Liver (tissue), 9 donors: Measurements from ENCODE around the gene FAAH. TPM values are rescaled to one million over a fixed set of nuclear protein-coding genes. Genes with fewer than 3 reads are reported as not detected.

Source experiments
- DNase-seq: peaks from one replicate; pipeline ENCODE4 v3.0.0-alpha.2; 2017; ENCODE audit warnings: low spot score
- H3K27ac ChIP-seq, 2 donors: one replicate each; pipeline ENCODE4 v1.7.0; 2013; ENCODE audit warnings: inconsistent platforms in 2 of 2, low read length in 2 of 2, control low read depth in 1 of 2, low read depth in 1 of 2, mild to moderate bottlenecking in 1 of 2
- H3K27me3 ChIP-seq, 4 donors: one replicate each; pipeline versions ENCODE4 v1.6.1 to v1.7.0; 2013; ENCODE audit warnings: low read length in 3 of 4, inconsistent platforms in 1 of 4, mild to moderate bottlenecking in 1 of 4, moderate library complexity in 1 of 4; ENCODE audit not compliant: control insufficient read depth in 4 of 4, insufficient read depth in 4 of 4
- H3K36me3 ChIP-seq, 4 donors: one replicate each; pipeline versions ENCODE4 v1.6.1 to v1.7.0; 2013; ENCODE audit warnings: low read length in 3 of 4, mild to moderate bottlenecking in 3 of 4, low read depth in 1 of 4, moderate library complexity in 1 of 4; ENCODE audit not compliant: control insufficient read depth in 4 of 4, insufficient read depth in 3 of 4
- H3K4me1 ChIP-seq, 4 donors: one replicate each; pipeline versions ENCODE4 v1.6.1 to v1.7.0; 2013; ENCODE audit warnings: low read length in 3 of 4, mild to moderate bottlenecking in 3 of 4, moderate library complexity in 1 of 4; ENCODE audit not compliant: control insufficient read depth in 4 of 4, insufficient read depth in 4 of 4
- H3K4me3 ChIP-seq, 3 donors: one replicate each; pipeline versions ENCODE4 v1.6.1 to v1.7.0; 2013; ENCODE audit warnings: low read length in 3 of 3, control low read depth in 1 of 3, low read depth in 1 of 3, mild to moderate bottlenecking in 1 of 3
- H3K9ac ChIP-seq, 2 donors: one replicate each; pipeline ENCODE4 v1.7.0; 2013; ENCODE audit warnings: low read length in 2 of 2, mild to moderate bottlenecking in 2 of 2, moderate library complexity in 2 of 2, control low read depth in 1 of 2, low read depth in 1 of 2
- H3K9me3 ChIP-seq, 4 donors: one replicate each; pipeline versions ENCODE4 v1.6.1 to v1.7.0; 2013; ENCODE audit warnings: low read length in 3 of 4; ENCODE audit not compliant: control insufficient read depth in 4 of 4
- ATF3 ChIP-seq: IDR thresholded peaks from 2 replicates; pipeline ENCODE4 v1.6.1; 2016; ENCODE audit warnings: antibody characterized with exemption
- CTCF ChIP-seq: fragments of 150-350 bp; IDR thresholded peaks from 2 replicates; pipeline ENCODE4 v1.5.1; 2017; ENCODE audit warnings: improper control_type of control experiment, low read depth, low read length; ENCODE audit not compliant: missing input control
- EGR1 ChIP-seq, 2 donors: IDR thresholded peaks; 2 replicates each; pipeline ENCODE4 v1.6.1; 2016 to 2018; ENCODE audit warnings: antibody characterized with exemption in 2 of 2, low read depth in 2 of 2
- FOXA1 ChIP-seq: IDR thresholded peaks from 2 replicates; pipeline ENCODE4 v1.6.1; 2016; ENCODE audit warnings: antibody characterized with exemption
- FOXA2 ChIP-seq: IDR thresholded peaks from 2 replicates; pipeline ENCODE4 v1.6.1; 2016; ENCODE audit warnings: antibody characterized with exemption
- GABPA ChIP-seq, 2 donors: IDR thresholded peaks in 1 of 2; conservative IDR thresholded peaks in 1 of 2; 2 replicates each; pipeline ENCODE4 v1.6.1; 2016; ENCODE audit warnings: antibody characterized with exemption in 2 of 2, mild to moderate bottlenecking in 1 of 2, moderate library complexity in 1 of 2
- HNF4A ChIP-seq, 2 donors: conservative IDR thresholded peaks; 2 replicates each; pipeline ENCODE4 v1.6.1; 2016; ENCODE audit warnings: antibody characterized with exemption in 2 of 2, mild to moderate bottlenecking in 2 of 2
- HNF4G ChIP-seq: IDR thresholded peaks from 2 replicates; pipeline ENCODE4 v1.6.1; 2016; ENCODE audit warnings: antibody characterized with exemption
- JUND ChIP-seq, 2 donors: IDR thresholded peaks; 2 replicates each; pipeline ENCODE4 v1.6.1; 2016; ENCODE audit warnings: antibody characterized with exemption in 2 of 2
- MAX ChIP-seq: IDR thresholded peaks from 2 replicates; pipeline ENCODE4 v1.6.1; 2016; ENCODE audit warnings: antibody characterized with exemption
- NR2F2 ChIP-seq: IDR thresholded peaks from 2 replicates; pipeline ENCODE4 v1.6.1; 2016; ENCODE audit warnings: antibody characterized with exemption
- RAD21 ChIP-seq, 2 donors: IDR thresholded peaks; 2 replicates each; pipeline ENCODE4 v1.6.1; 2016; ENCODE audit warnings: antibody characterized with exemption in 2 of 2, mild to moderate bottlenecking in 2 of 2
- REST ChIP-seq: IDR thresholded peaks from 2 replicates; pipeline ENCODE4 v1.6.1; 2016; ENCODE audit warnings: antibody characterized with exemption, mild to moderate bottlenecking
- RXRA ChIP-seq, 2 donors: IDR thresholded peaks; 2 replicates each; pipeline ENCODE4 v1.6.1; 2017 to 2018; ENCODE audit warnings: antibody characterized with exemption in 2 of 2, mild to moderate bottlenecking in 1 of 2
- SP1 ChIP-seq: IDR thresholded peaks from 2 replicates; pipeline ENCODE4 v1.6.1; 2018; ENCODE audit warnings: antibody characterized with exemption, mild to moderate bottlenecking
- TAF1 ChIP-seq: conservative IDR thresholded peaks from 2 replicates; pipeline ENCODE4 v1.6.1; 2016; ENCODE audit warnings: antibody characterized with exemption, mild to moderate bottlenecking
- YY1 ChIP-seq: IDR thresholded peaks from 2 replicates; pipeline ENCODE4 v1.6.1; 2016; ENCODE audit warnings: antibody characterized with exemption, mild to moderate bottlenecking
- ZBTB33 ChIP-seq: IDR thresholded peaks from 2 replicates; pipeline ENCODE4 v1.6.1; 2016; ENCODE audit warnings: antibody characterized with exemption
- whole genome bisulfite sequencing: extraction: QIAGEN DNeasy Blood & Tissue Kit; methylation state at CpG from one replicate; pipeline ENCODE4 v1.1.7; 2013; 5-methylcytosine and 5-hydroxymethylcytosine counted together
- polyA plus RNA-seq, 2 donors: library from polyadenylated mRNA; stranded (reverse) in 1 of 2; unstranded in 1 of 2; fragments of 200-250 nt in 1 of 2; fragments of >200 nt in 1 of 2; fragmentation: Nextera tagmentation in 1 of 2; extraction: Ambion mirVana in 1 of 2; gene quantifications; one replicate each; pipeline versions ENCODE4 v1.2.1 to v1.2.3, GENCODE V29; 2013 to 2015
- total RNA-seq, 2 donors: library from RNA; depleted of rRNA; stranded (reverse); fragments of >200 nt; gene quantifications; one replicate each; pipeline ENCODE4 v1.2.3, GENCODE V29; 2014
- donor health status: healthy.
- donor health status: healthy.
- donor health status: healthy.
- donor health status: healthy.
- donor health status: healthy.

The FAAH gene
- total and polyA plus RNA-seq, 4 donors = 4.3 to 41.5 (median 22.1) TPM

GRCh38 chr1:46411010-46411405 lies 16.9 kb downstream of the FAAH start:
- Histone ChIP-seq H3K9me3 (no peaks in the 10 kb centered on the region), H3K27ac (no peak overlapping the region), H3K36me3 (peaks cover 0 to 42% (median 17%) of the 10 kb centered on the region in 4 donors), H3K27me3 (no peaks in the 10 kb centered on the region), H3K4me3 (no peak overlapping the region), H3K4me1 (peaks cover 0 to 3% (median 0%) of the 10 kb centered on the region in 4 donors), H3K9ac (no peak overlapping the region)
- no peak for DNase-seq
- TF ChIP-seq ATF3 = no peak
- TF ChIP-seq SP1 = no peak
- TF ChIP-seq ZBTB33 = no peak
- TF ChIP-seq JUND (IDR thresholded peaks at IDR 0.05) = no peak
- no peak for TF ChIP-seq HNF4A (conservative IDR thresholded peaks at IDR 0.05)
- TF ChIP-seq EGR1 (IDR thresholded peaks at IDR 0.05; ENCODE audit: low read depth in 2 of 2) = no peak
- TF ChIP-seq FOXA2 = no peak
- TF ChIP-seq FOXA1 = no peak
- TF ChIP-seq TAF1 = no peak
- no peak for TF ChIP-seq GABPA (IDR thresholded peaks at IDR 0.05 in 1 of 2, conservative IDR thresholded peaks at IDR 0.05 in 1 of 2)
- no peak for TF ChIP-seq NR2F2
- no peak for TF ChIP-seq MAX
- no peak for TF ChIP-seq RAD21 (IDR thresholded peaks at IDR 0.05)
- TF ChIP-seq HNF4G = no peak
- TF ChIP-seq REST = no peak
- no peak for TF ChIP-seq RXRA (IDR thresholded peaks at IDR 0.05)
- no peak for TF ChIP-seq YY1
- no peak for TF ChIP-seq CTCF
- 91% methylated on average over 7 of the region's 7 CpGs for WGBS
